Large intestine (tissue), 3 donors: ENCODE data around the gene SULT1E1. TPM values are rescaled to one million over a fixed set of nuclear protein-coding genes. Genes with fewer than 3 reads are reported as not detected.

Experiments used
- DNase-seq, 2 donors: peaks; one replicate each; pipeline versions ENCODE4 v3.0.0 to v3.0.0-alpha.2; 2013
- H3K27ac ChIP-seq: one replicate; pipeline ENCODE4 v1.5.1; 2013; ENCODE audit warnings: low read length
- H3K27me3 ChIP-seq: 2 replicates; pipeline ENCODE4 v1.6.1; 2013; ENCODE audit warnings: low read length; ENCODE audit not compliant: control insufficient read depth, insufficient read depth
- H3K36me3 ChIP-seq: 2 replicates; pipeline ENCODE4 v1.6.1; 2013; ENCODE audit warnings: low read length; ENCODE audit not compliant: control insufficient read depth, insufficient read depth
- H3K4me1 ChIP-seq: one replicate; pipeline ENCODE4 v1.6.1; 2013; ENCODE audit warnings: low read length; ENCODE audit not compliant: control insufficient read depth, insufficient read depth
- H3K4me3 ChIP-seq: one replicate; pipeline ENCODE4 v1.5.1; 2013; ENCODE audit warnings: low read length
- H3K9me3 ChIP-seq: one replicate; pipeline ENCODE4 v1.6.1; 2013; ENCODE audit warnings: mild to moderate bottlenecking, low read depth, low read length, moderate library complexity; ENCODE audit not compliant: control insufficient read depth
- WGBS: methylation state at CpG from one replicate; pipeline ENCODE4 v1.1.5; 2013; ENCODE audit warnings: low lambda C conversion rate; ENCODE audit not compliant: insufficient coverage; 5-methylcytosine and 5-hydroxymethylcytosine counted together
- polyA plus RNA-seq: library from polyadenylated mRNA; unstranded; fragments of 120-200 nt; gene quantifications from one replicate; pipeline ENCODE4 v1.2.1, GENCODE V29; 2013

The SULT1E1 gene
- polyA plus RNA-seq, 1 donor = 134 TPM

DNA sequence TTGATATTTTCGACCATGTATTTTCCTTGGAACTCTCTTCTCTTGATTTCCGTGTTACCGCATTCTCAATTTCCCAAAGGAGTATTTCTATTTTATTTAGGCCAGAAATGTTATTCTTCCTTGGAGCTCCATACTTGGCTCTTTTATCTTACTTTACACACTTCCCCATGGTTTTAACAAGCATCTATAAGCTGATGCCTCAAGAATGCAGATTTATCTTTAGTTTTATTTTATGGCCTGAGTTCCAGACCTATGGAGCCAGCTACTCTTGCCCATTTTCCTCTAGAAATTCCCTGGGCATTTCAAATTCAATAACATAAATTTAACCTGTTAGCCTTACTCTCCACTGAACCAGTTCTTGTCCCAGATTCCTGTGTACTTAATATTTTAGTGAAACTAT, 43.7 kb downstream of the SULT1E1 start:
- no peak overlapping the region for H3K4me3 ChIP-seq
- no peak for DNase-seq
- WGBS = 100% methylated on average over 2 of the region's 3 CpGs
- H3K27me3 ChIP-seq = no peaks in the 10 kb centered on the region
- peaks cover 2% of the 10 kb centered on the region for H3K36me3 ChIP-seq
- no peak overlapping the region for H3K27ac ChIP-seq
- H3K4me1 ChIP-seq = peaks cover 17% of the 10 kb centered on the region
- H3K9me3 ChIP-seq = no peaks in the 10 kb centered on the region

DNA sequence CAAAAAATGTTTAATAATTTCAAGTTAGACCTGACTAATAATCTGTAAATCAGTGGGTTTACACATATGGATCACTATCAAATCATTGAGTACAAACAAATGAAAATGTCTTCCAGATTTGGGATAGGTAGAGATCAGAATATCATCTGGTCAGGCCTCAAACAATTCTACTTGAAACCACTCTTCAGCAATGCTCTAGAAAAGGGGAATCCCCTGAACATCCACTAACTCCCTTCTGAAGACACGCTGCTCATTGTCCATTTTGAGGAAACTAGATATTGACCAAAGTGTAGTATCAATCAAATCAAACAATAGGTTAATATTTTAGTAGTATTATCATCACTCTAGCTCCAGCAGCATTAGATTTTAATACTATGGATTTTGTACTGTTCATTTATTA, 46.3 kb downstream of the SULT1E1 start:
- H3K36me3 ChIP-seq = no peaks in the 10 kb centered on the region
- no peak overlapping the region for H3K27ac ChIP-seq
- WGBS = no CpG with 5 or more reads among the region's 1 CpG

DNA sequence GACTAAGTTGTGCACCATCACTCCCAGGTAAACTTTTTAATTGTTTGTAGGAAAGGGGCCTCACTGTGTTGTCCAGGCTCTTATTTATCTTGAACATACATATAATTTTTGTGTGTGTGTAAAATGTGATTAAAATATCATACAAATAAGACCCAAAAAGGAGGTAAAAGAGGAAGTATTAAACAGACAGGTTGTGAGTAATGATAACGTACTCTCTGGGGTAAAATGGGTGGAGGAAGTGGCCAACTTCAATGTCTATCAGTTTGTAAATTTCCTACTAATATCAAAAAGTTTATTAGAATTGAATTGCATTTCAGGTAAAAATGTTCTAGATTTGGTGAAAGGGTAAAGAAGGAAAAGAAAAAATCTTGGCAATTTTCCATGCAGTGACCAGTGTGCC, 48.8 kb downstream of the SULT1E1 start:
- 100% methylated on average over 1 of the region's 1 CpG for WGBS
- DNase-seq = no peak
- H3K36me3 ChIP-seq = no peaks in the 10 kb centered on the region
- no peak overlapping the region for H3K4me3 ChIP-seq
- H3K9me3 ChIP-seq = no peaks in the 10 kb centered on the region
- H3K27me3 ChIP-seq = no peaks in the 10 kb centered on the region
- peaks cover 15% of the 10 kb centered on the region for H3K4me1 ChIP-seq
- no peak overlapping the region for H3K27ac ChIP-seq

More for the DNA sequence above, 46.3 kb downstream of the SULT1E1 start:
- H3K27me3 ChIP-seq = no peaks in the 10 kb centered on the region
- H3K4me3 ChIP-seq = no peak overlapping the region
- no peaks in the 10 kb centered on the region for H3K9me3 ChIP-seq
- peaks cover 17% of the 10 kb centered on the region for H3K4me1 ChIP-seq
- DNase-seq = no peak

DNA sequence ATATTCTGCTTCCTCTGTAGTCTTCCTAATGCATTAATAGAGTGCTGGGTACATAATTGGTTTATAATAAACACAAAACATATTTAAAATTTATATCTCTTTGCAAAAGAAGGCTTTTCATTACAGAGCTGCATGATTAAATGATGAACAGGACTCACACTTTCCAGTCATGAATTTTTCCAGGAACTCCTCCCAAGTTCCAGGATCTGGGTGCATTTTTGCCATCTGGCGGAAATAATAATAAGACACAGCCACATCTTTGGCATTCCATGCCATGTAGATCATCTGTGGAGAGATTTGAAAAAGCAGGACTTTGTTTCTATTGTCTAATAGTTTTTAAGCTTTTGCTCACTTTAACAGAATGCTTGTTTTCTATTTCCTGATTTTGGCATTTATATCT, 59.3 kb downstream of the SULT1E1 start:
- WGBS = no CpG with 5 or more reads among the region's 1 CpG
- peaks cover 3% of the 10 kb centered on the region for H3K9me3 ChIP-seq

DNA sequence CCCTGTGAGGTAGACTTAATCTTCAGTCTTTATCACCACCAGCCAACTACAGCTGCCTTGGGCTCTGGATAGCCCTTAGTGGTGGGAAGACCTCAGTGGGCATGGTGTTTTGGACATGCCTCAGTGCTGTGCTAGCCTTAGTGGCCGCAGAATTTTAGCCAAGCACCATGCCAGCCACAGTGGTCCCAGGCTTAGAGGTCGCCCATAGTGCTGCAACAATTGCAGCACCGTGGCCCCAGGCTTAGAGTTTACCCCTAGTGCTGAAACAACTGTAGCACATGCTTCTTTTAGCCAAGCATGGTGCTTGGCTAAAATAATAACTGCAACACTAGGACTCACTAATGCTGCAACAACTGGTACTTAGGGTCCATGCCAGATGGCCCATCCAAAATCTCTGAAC, 60.6 kb downstream of the SULT1E1 start:
- Histone ChIP-seq H3K27me3 (no peaks in the 10 kb centered on the region), H3K4me1 (no peaks in the 10 kb centered on the region), H3K27ac (no peak overlapping the region), H3K4me3 (no peak overlapping the region), H3K9me3 (peaks cover 3% of the 10 kb centered on the region), H3K36me3 (no peaks in the 10 kb centered on the region)
- WGBS = no CpG with 5 or more reads among the region's 3 CpGs
- no peak for DNase-seq

More for the DNA sequence above, 59.3 kb downstream of the SULT1E1 start:
- H3K27me3 ChIP-seq = no peaks in the 10 kb centered on the region
- H3K4me1 ChIP-seq = no peaks in the 10 kb centered on the region
- no peak for DNase-seq
- H3K36me3 ChIP-seq = no peaks in the 10 kb centered on the region
- no peak overlapping the region for H3K4me3 ChIP-seq
- no peak overlapping the region for H3K27ac ChIP-seq

DNA sequence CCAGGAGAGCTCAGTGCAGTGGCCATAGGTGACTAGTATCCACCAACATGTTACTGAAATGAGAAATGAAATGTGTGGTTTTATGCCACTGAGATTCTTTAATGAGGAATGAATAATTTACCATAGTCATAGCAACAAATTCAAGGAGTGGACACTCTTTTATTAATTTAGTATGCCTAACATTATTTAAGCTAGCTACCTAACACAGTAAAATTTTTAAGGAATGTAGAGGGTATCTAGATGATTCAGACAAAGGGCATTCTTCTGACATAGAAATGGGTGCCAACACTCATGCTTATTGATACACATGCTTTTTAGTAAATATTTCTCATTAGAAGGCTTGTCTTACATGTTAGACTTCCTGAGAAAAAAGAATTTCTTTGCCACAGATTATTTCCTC, 66.2 kb downstream of the SULT1E1 start:
- Histone ChIP-seq H3K27me3 (no peaks in the 10 kb centered on the region), H3K27ac (no peak overlapping the region), H3K4me3 (no peak overlapping the region), H3K36me3 (no peaks in the 10 kb centered on the region), H3K9me3 (no peaks in the 10 kb centered on the region), H3K4me1 (no peaks in the 10 kb centered on the region)
- DNase-seq = no peak

Other genes with a start within 250 kb of the SULT1E1 start
- not detected for gene UGT2A2, start 220.5 kb downstream of the SULT1E1 start, polyA plus RNA-seq
- 0.04 TPM for gene UGT2A1, start 206.9 kb downstream of the SULT1E1 start, polyA plus RNA-seq
- gene SULT1B1, start 99.5 kb downstream of the SULT1E1 start, polyA plus RNA-seq = 118 TPM
- not detected for gene CSN1S1, start 70.9 kb upstream of the SULT1E1 start, polyA plus RNA-seq
- not detected for gene CSN2, start 105.6 kb upstream of the SULT1E1 start, polyA plus RNA-seq
- gene STATH, start 135.8 kb upstream of the SULT1E1 start, polyA plus RNA-seq = not detected
- not detected for gene HTN3, start 168.3 kb upstream of the SULT1E1 start, polyA plus RNA-seq
- gene HTN1, start 190.3 kb upstream of the SULT1E1 start, polyA plus RNA-seq = not detected